PC-3 (cell line): ENCODE measurements around the gene RETREG2.

Source experiments
- CTCF ChIP-seq: fragments of 300-600 bp; sonication (generic); conservative IDR thresholded peaks from 2 replicates; pipeline ENCODE4 v1.5.1; 2017; ENCODE audit warnings: antibody characterized with exemption, low read depth, mild to moderate bottlenecking, low read length
- EZH2 ChIP-seq: fragments of 300-600 bp; sonication (generic); IDR thresholded peaks from one replicate; pipeline ENCODE4 v1.6.1; 2017; ENCODE audit warnings: antibody characterized with exemption, mild to moderate bottlenecking, low read length; ENCODE audit not compliant: unreplicated experiment
- EZH2phosphoT487 ChIP-seq: fragments of 300-600 bp; sonication (generic); IDR thresholded peaks from 2 replicates; pipeline ENCODE4 v1.6.1; 2018; ENCODE audit warnings: mild to moderate bottlenecking, antibody characterized with exemption, low read length, borderline replicate concordance

- TF ChIP-seq CTCF (no peak), EZH2 (no peak), EZH2phosphoT487 (no peak)
Measured at GRCh38 chr2:219172231-219173154, 5.6 kb upstream of the RETREG2 start.
